HL-60/S4 treated with phorbol 12-myristate 13-acetate at 8.2 ng/mL for 4 days and 3 days (cell line): ENCODE data around the gene MNDA.

Source experiments
- in situ Hi-C: fragments of 300-500 bp; cut with MboI; formaldehyde crosslinking; loops from 2 replicates; pipeline ENCODE4 v1.15.0; 2022; ENCODE audit warnings: low sequenced_read_pairs

The MNDA gene

DNA sequence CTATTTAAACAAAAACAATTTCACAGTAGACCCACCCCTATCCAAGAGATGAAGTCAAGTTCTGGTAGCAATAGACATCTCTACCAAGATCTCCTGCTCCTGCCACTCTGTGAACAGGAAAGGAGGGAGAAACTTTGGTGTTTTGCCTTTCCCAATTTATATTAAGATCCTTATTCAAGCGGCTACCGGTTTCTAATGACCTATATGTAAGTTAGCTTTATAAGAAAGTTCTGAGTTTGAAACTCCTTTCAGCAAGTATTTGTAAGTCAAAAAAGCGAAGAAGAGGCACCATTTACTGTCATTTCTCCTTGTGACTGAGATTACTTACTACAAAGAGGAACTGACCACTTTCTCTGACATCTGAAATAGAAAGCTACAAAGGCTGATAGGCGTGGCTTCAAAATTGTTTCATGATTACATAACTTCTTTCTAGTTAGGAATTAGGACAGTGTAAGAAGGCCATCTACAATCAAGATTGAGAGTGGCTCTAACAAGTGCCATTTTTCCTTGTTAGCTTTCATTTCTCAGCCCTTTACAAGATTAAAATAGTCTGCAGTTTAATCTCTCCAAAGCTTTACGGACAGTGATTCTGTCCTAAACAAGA is at the start of gene MNDA:
TSS of gene MNDA (plus strand) at position 448 of the 604 bp plus-strand sequence. CDS start 10,803 bp downstream, outside the sequence.
- in situ Hi-C loops, result no loop called here

- in situ Hi-C loops, result loop anchor here (25.0 kb wide), 1 partner anchor 194 kb away; no protein-coding TSS in a partner anchor
Measured at GRCh38 chr1:158793604-158794003, 37.5 kb upstream of the MNDA start.

- in situ Hi-C loops, result loop anchor here (25.0 kb wide), 1 partner anchor 193 kb away; no protein-coding TSS in a partner anchor
Measured at GRCh38 chr1:158794247-158794646, 36.9 kb upstream of the MNDA start.

GRCh38 chr1:158798531-158798930 is 32.6 kb upstream of the MNDA start:
- in situ Hi-C loops, result loop anchor here (25.0 kb wide), 1 partner anchor 189 kb away; no protein-coding TSS in a partner anchor

DNA sequence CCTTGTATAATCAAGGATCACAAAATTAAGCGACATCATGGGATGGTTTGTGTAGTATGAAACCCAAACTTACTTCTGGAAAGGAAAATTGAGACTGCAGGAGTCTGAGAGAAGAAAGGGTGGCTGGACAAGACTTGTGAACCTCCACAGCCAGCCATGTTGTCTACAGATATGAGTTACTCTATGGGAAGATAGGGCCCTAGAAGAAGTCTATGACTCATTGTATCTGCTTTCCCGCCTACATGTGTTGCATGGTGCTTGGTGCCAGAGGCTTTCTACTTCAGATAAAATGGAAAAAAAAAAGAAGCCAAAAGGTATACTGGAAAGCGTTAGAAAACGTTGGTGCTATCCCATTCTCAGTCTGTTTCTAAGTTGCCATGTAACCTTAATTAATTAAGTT is 31.5 kb upstream of the MNDA start:
- in situ Hi-C loops, result loop anchor here (25.0 kb wide), 1 partner anchor 188 kb away; no protein-coding TSS in a partner anchor

- in situ Hi-C loops, result no loop called here
Measured at GRCh38 chr1:158800526-158800925, 30.6 kb upstream of the MNDA start.

DNA sequence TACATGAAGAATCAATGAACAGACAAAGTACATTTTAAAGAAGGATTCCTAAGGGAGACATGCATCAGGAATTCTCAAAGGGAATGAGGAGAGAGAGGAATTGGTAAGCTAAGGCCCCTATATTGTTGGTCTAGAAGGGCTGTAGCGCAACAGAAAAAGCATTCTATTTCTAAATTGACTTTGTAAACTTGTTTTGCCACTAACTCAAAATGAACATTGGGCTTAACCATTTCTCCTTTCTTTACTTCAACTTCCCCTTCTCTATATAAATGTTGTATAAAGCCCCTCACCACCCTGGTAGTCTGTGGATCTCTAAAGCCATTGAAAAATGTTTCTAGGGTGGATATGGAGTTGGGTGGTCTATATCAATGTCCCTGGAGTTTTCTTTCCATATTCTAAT is 29.8 kb upstream of the MNDA start:
- in situ Hi-C loops, result no loop called here

DNA sequence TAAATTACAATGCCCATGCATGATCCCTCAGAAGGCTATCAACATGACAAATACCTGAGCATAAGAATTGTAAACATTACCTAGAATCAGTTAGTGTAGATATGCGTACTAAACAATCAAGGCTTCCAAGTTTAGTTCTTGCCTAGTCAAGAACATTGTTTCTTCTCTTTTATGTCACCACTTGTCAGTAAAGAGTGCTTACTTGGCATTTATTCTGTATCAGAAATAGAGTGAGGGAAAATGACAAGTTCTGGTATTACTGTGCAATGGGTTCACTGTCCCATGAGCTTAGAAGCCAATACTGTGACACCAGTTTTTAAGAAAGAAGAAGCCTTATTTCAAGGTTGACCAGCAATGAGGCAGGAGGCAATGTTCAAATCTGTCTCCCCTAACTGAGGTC is 27.5 kb upstream of the MNDA start:
- in situ Hi-C loops, result no loop called here

DNA sequence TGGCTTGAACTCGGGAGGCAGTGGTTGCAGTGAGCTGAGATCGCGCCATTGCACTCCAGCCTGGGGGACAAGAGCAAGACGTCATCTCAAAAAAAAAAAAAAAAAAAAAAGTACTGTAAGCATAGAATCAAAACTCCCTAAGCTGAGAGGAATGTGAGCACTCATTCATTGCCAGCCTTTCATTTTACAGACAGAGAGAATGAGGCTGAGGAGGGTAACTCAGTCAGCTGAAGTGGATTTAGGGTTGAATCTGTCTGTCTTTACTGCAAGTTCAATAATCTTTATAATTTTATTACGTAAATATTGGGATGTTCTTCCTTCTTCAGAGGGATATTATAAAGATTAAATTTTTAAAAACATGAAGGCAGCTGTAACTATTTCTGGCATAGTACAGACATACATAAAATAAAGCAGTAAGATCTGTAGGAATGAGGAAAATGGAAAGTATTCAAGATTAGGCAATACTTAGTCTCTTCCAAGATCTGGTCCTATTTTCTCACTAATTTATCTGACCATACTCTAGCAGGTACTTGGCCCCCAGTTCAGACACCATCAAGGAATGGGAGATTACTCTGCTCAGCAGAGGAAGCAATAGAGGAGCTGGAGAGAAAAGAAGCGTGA is 24.1 kb upstream of the MNDA start:
- in situ Hi-C loops, result no loop called here

- in situ Hi-C loops, result no loop called here
Measured at GRCh38 chr1:158809256-158809655, 21.9 kb upstream of the MNDA start.

DNA sequence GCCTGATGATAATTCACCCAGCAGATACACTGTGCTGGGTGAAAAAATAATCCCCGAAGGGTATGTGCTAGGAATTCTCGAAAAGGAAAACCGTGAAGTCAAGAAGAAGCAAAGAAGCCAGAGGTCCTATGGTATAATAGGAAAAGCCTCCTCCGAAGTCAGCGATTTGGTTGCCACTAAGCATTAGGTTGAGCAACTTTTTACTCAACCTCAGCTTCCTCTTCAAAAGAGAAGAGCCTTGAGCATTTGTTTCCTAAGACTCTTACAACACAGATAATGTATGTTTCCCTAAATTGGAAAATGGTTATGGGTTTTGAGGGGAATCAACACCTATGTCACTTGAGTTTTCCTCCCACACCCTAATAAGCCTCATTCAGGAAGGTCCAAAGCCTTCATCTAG is 21.3 kb upstream of the MNDA start:
- in situ Hi-C loops, result no loop called here

GRCh38 chr1:158810311-158810710 is 20.8 kb upstream of the MNDA start:
- in situ Hi-C loops, result no loop called here

GRCh38 chr1:158812336-158812735 is 18.8 kb upstream of the MNDA start:
- in situ Hi-C loops, result no loop called here

- in situ Hi-C loops, result no loop called here
Measured at GRCh38 chr1:158813164-158813563, 18.0 kb upstream of the MNDA start.

DNA sequence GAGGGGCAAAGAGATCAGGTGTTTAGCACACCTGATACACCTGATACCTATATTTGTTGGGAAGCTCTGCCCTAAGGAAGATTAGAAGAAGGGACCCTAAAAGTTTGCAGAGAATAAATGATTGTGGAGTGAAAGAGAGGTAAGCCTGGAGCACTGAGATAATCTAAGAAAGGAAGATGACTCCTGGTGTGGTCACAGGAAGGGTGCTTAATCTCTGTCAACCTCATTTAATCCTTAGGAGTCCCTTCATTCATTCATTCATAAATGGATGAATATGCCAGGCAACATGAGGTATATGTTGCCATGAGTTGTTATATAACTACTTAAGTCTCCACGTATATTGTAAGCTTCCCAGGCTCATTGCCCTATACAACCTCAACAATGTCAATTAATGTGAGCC is 16.2 kb upstream of the MNDA start:
- in situ Hi-C loops, result no loop called here

DNA sequence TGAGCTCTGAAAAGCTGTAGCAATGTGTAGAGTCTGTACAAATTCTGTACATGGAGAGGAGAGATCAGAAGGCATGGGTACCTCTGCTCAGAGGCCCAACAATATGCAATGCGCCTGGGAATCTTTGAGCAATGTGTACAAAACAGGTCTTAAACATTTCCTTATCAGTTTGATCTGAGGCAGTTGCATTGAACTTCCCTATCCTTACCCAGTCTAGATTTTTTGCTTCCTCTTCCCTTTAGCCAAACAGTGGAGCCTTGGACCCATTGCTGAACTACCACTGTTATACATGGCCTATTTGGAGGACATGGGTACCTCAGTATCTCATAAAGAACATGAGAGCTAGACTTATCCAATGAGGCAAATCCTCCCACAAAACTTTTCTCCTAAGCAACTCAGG is 12.6 kb upstream of the MNDA start:
- in situ Hi-C loops, result no loop called here

DNA sequence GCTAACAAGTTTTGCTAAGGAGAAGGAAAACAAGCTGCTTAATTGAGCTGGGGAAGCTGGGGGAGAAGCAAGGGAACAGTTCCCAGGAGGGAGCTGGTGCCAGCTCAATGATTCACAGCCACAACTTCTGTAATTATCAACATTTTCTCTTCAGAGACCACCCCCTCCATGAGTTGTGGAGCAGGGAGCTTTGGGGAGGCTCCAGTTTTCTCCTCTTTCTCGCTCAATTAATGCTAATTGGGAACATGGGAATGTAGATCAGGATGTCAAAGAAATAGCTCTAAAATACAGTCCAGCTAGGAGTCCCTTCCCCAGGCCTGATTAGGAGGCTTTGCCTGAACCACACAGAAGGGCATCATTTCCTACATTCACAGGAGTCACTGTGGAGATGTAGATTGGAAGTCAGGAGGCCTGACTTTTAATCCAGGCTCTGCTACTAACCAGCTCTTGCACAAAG is 12.1 kb upstream of the MNDA start:
- in situ Hi-C loops, result no loop called here

DNA sequence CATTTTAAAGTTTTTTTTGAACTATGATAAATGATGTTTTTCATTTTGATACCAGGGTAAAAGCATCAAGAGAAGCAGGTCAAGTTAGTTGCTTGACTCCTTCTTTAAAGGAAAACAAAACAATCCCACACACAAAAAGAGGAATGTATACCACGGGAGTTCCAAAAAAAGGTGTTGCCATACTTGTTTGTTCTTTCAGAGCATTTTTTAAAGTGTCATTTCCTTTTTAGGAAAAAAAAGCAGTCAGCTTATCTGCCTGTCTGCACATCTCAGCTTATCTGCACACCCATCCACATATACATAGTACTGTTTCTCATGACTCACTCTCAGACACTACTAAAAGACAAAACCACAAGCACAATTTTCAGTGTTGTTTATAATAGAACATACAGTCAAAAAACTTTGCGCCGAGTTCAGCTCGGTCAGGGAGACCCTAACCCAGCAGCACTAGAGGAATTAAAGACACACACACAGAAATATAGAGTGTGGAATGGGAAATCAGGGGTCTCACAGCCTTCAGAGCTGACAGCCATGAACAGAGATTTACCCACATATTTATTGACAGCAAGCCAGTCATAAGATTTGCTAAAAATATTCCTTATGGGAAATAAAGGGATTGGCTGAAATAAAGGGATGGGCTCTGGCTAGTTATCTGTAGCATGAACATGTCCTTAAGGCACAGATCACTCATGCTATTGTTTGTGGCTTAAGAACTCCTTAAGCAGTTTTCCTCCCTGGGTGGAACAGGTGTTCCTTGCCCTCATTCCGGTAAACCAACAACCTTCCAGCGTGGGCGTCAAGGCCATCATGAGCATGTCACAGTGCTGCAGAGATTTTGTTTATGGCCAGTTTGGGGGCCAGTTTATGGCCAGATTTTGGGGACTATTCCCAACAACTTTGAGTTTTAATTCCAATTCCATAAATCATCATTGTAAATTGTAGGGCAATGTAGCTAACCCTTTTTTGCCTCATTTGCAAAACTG is 11.4 kb upstream of the MNDA start:
- in situ Hi-C loops, result no loop called here

- in situ Hi-C loops, result no loop called here
Measured at GRCh38 chr1:158821723-158822122, 9.4 kb upstream of the MNDA start.

DNA sequence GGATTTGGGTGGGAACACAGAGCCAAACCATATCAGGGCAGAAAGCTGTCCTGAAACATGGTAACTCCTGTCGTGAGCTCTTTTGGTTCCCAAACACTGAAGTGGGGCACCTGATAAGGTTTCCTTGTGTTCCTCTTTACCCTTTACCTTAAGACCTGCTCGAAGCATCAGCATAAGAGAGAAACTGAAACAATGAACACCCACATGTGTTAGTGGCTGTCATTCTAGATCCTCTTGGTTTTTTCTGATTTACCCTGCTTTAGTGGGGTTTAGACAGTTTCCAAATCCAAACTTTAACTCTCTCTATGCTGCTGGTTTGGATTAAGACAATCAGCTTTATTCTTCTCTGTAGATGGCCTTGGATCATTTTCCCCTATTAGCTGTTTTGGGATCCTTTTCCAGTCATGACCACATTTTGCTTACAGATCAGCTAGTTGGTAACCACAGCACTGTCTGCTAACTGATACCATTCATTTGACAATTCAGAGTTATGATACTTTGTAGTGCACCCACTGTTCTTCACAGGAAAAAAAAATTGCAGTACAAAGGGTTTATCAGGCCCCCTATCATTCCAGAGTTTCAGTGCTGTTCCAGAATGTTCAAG is 975 bp upstream of the MNDA start:
- in situ Hi-C loops, result no loop called here

DNA sequence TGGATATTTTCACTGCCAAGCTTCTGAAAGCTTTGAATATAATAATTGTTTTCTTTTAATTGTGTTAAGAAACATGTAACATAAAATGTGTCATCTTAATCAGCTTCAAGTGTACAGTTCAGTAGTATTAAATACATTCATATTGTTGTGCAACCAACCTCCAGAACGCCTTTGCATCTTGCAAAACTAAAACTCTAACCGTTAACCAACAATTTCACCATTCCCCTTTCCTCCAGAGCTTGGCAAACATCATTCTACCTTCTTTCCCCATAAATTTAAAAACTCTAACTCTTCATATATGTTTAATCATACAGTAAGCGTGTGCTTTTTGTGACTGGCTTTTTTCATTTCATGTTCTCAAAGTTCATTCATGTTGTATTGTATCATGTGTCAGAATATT is 2.1 kb downstream of the MNDA start:
- in situ Hi-C loops, result no loop called here
